GM12874 (cell line): Measurements from ENCODE around the gene IGSF8.

ENCODE experiments used
- CTCF ChIP-seq: IDR thresholded peaks from 2 replicates; pipeline ENCODE4 v1.5.1; 2011; ENCODE audit warnings: low read depth, mild to moderate bottlenecking, control low read depth, low read length, moderate library complexity; ENCODE audit not compliant: insufficient read depth

The IGSF8 gene

GRCh38 chr1:160089883-160090282 lies 8.5 kb downstream of the IGSF8 start:
- TF ChIP-seq CTCF = no peak

- no peak for TF ChIP-seq CTCF
Observed at GRCh38 chr1:160087118-160087662, 11.2 kb downstream of the IGSF8 start.

GRCh38 chr1:160086456-160086892 lies 11.9 kb downstream of the IGSF8 start:
- no peak for TF ChIP-seq CTCF

GRCh38 chr1:160085686-160086455 lies 12.5 kb downstream of the IGSF8 start:
- TF ChIP-seq CTCF = peak; percentile 96

- no peak for TF ChIP-seq CTCF
Observed at GRCh38 chr1:160084771-160085321, 13.6 kb downstream of the IGSF8 start.

- peak; percentile 88 for TF ChIP-seq CTCF
Observed at GRCh38 chr1:160083968-160084770, 14.2 kb downstream of the IGSF8 start.

GRCh38 chr1:160082926-160083325 lies 15.5 kb downstream of the IGSF8 start:
- no peak for TF ChIP-seq CTCF
